ENCODE measurements around the gene FOXO3. TPM values are rescaled to one million over a fixed set of nuclear protein-coding genes. Genes with fewer than 3 reads are reported as not detected.

The FOXO3 gene
- total RNA-seq, 1 experiment from 2014 or later: 43.8 TPM

GRCh38 chr6:108555399-108556052, 5.2 kb upstream of the FOXO3 start:
- CTCF ChIA-PET: interaction anchor here (1.2 kb wide), 1 partner anchor 338 kb away, joined by 4 read pairs; no protein-coding TSS in a partner anchor
- H3K36me3 ChIP-seq (ENCODE audit: control insufficient read depth, insufficient read depth, low read length): no peaks in the 10 kb centered on the region; the same call in 1 of the 2 replicates
- DNase-seq (ENCODE audit: low read depth, low spot score): no peak
- TF ChIP-seq, protein P1, sequence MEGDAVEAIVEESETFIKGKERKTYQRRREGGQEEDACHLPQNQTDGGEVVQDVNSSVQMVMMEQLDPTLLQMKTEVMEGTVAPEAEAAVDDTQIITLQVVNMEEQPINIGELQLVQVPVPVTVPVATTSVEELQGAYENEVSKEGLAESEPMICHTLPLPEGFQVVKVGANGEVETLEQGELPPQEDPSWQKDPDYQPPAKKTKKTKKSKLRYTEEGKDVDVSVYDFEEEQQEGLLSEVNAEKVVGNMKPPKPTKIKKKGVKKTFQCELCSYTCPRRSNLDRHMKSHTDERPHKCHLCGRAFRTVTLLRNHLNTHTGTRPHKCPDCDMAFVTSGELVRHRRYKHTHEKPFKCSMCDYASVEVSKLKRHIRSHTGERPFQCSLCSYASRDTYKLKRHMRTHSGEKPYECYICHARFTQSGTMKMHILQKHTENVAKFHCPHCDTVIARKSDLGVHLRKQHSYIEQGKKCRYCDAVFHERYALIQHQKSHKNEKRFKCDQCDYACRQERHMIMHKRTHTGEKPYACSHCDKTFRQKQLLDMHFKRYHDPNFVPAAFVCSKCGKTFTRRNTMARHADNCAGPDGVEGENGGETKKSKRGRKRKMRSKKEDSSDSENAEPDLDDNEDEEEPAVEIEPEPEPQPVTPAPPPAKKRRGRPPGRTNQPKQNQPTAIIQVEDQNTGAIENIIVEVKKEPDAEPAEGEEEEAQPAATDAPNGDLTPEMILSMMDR (IDR thresholded peaks at IDR 0.05): no peak
- TF ChIP-seq POLR2AphosphoS5 (IDR thresholded peaks at IDR 0.05; ENCODE audit: low read depth, low read length): no peak
- peaks cover 6% of the 10 kb centered on the region; the same call in 1 of the 2 replicates for H3K27me3 ChIP-seq (ENCODE audit: control insufficient read depth, insufficient read depth, low read length)
- no peak for ATAC-seq
- POLR2A ChIA-PET: interaction anchor here (0.6 kb wide), 2 partner anchors 513 to 826 kb away, joined by 6 to 9 read pairs; partner anchors contain the start of gene CD164
- no peak overlapping the region for H3K27ac ChIP-seq (ENCODE audit: low read length)
- in situ Hi-C loops (cut with HindIII; ENCODE audit: low pct_unique_long_range_greater_than_20kb, low sequenced_read_pairs) (no loop called here), intact Hi-C loops (cut with micrococcal nuclease; ENCODE audit: unreplicated experiment) (loop anchor here (5.0 kb wide), 1 partner anchor 227 kb away; no protein-coding TSS in a partner anchor)
- BruUV-seq (replicated peaks): no TSS peak
- no peak overlapping the region for H3K4me3 ChIP-seq (ENCODE audit: low read depth in 2 of 2, low read length in 2 of 2)
- peaks cover 5% of the 10 kb centered on the region; the same call in 1 of the 2 replicates for H3K4me1 ChIP-seq (ENCODE audit: control insufficient read depth, insufficient read depth, low read length)
- no peaks in the 10 kb centered on the region for H3K9me3 ChIP-seq (ENCODE audit: control insufficient read depth, insufficient read depth, low read depth, low read length)

DNA sequence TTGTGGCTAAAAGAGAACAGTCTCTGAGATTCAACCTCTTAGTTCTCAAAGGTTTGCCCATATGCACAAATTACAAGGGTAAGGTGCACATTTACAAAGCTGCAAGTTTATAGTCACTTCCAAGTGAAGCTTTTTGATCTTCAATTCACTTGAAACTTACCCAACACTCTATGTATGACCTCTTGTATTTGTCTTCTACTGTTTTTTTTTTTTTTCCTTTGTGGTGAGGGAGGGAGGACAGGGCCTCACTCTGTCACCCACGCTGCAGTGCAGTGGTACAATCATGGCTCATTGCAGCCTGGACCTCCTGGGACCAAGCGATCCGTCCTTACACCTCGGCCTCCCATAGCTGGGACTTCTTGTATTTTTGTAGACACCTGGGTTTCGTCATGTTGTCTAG, 4.5 kb upstream of the FOXO3 start:
- H3K27ac ChIP-seq (ENCODE audit: low read length): no peak overlapping the region
- H3K9me3 ChIP-seq (ENCODE audit: control insufficient read depth, insufficient read depth, low read depth, low read length): no peaks in the 10 kb centered on the region
- H3K4me1 ChIP-seq (ENCODE audit: control insufficient read depth, insufficient read depth, low read length): peaks cover 5% of the 10 kb centered on the region; the same call in 1 of the 2 replicates
- BruUV-seq (replicated peaks): no TSS peak
- DNase-seq (ENCODE audit: low read depth, low spot score) (no peak), ATAC-seq (no peak)
- H3K27me3 ChIP-seq (ENCODE audit: control insufficient read depth, insufficient read depth, low read length): peaks cover 6% of the 10 kb centered on the region; the same call in 1 of the 2 replicates
- TF ChIP-seq SIN3A (IDR thresholded peaks at IDR 0.05; ENCODE audit: borderline replicate concordance, insufficient read depth, low read depth, low read length) (no peak), TCF7L2 (IDR thresholded peaks at IDR 0.05; ENCODE audit: low read depth, low read length) (no peak), POLR2AphosphoS5 (IDR thresholded peaks at IDR 0.05; ENCODE audit: low read depth, low read length) (no peak)
- TF ChIP-seq, protein P2, sequence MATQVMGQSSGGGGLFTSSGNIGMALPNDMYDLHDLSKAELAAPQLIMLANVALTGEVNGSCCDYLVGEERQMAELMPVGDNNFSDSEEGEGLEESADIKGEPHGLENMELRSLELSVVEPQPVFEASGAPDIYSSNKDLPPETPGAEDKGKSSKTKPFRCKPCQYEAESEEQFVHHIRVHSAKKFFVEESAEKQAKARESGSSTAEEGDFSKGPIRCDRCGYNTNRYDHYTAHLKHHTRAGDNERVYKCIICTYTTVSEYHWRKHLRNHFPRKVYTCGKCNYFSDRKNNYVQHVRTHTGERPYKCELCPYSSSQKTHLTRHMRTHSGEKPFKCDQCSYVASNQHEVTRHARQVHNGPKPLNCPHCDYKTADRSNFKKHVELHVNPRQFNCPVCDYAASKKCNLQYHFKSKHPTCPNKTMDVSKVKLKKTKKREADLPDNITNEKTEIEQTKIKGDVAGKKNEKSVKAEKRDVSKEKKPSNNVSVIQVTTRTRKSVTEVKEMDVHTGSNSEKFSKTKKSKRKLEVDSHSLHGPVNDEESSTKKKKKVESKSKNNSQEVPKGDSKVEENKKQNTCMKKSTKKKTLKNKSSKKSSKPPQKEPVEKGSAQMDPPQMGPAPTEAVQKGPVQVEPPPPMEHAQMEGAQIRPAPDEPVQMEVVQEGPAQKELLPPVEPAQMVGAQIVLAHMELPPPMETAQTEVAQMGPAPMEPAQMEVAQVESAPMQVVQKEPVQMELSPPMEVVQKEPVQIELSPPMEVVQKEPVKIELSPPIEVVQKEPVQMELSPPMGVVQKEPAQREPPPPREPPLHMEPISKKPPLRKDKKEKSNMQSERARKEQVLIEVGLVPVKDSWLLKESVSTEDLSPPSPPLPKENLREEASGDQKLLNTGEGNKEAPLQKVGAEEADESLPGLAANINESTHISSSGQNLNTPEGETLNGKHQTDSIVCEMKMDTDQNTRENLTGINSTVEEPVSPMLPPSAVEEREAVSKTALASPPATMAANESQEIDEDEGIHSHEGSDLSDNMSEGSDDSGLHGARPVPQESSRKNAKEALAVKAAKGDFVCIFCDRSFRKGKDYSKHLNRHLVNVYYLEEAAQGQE (IDR thresholded peaks at IDR 0.05; ENCODE audit: insufficient read depth in 1 of 2, low read depth in 2 of 2, low read length in 1 of 2): no peak
- TF ChIP-seq, protein P1 (IDR thresholded peaks at IDR 0.05): no peak
- H3K4me3 ChIP-seq (ENCODE audit: low read depth in 2 of 2, low read length in 2 of 2): no peak overlapping the region
- POLR2A ChIA-PET: interaction anchor here (0.6 kb wide), 1 partner anchor 826 kb away, joined by 9 read pairs; the partner anchor contains the start of gene CD164
- H3K36me3 ChIP-seq (ENCODE audit: control insufficient read depth, insufficient read depth, low read length): no peaks in the 10 kb centered on the region; the same call in 1 of the 2 replicates
- intact Hi-C loops (cut with micrococcal nuclease; ENCODE audit: unreplicated experiment) (loop anchor here (5.0 kb wide), 1 partner anchor 226 kb away; no protein-coding TSS in a partner anchor), in situ Hi-C loops (cut with HindIII; ENCODE audit: low pct_unique_long_range_greater_than_20kb, low sequenced_read_pairs) (no loop called here)
- CTCF ChIA-PET: interaction anchor here (0.6 to 1.2 kb wide), 2 partner anchors 337 to 489 kb away, joined by 4 to 6 read pairs; no protein-coding TSS in a partner anchor
